SU-DHL-6 (cell line): Measurements from ENCODE around the gene ARHGAP10.

ENCODE experiments used
- H2AFZ ChIP-seq: fragments of 200-600 bp; sonication (generic); 2 replicates; pipeline ENCODE4 v1.6.1; 2014; ENCODE audit warnings: low read depth, mild to moderate bottlenecking, moderate library complexity, mixed read lengths, antibody characterized with exemption, low read length; ENCODE audit not compliant: severe bottlenecking
- H3F3A ChIP-seq: fragments of 200-600 bp; shearing (Covaris generic); 2 replicates; pipeline ENCODE4 v1.6.0; 2016; ENCODE audit warnings: antibody characterized with exemption, mild to moderate bottlenecking; ENCODE audit not compliant: insufficient read depth
- H3K27ac ChIP-seq: fragments of 200-600 bp; sonication (generic); 2 replicates; pipeline ENCODE4 v1.5.1; 2016; ENCODE audit warnings: low read depth, mild to moderate bottlenecking, low read length, moderate library complexity, mixed read lengths
- H3K27me3 ChIP-seq: fragments of 200-600 bp; sonication (generic), shearing (Covaris generic); 2 replicates; pipeline ENCODE4 v1.6.0; 2014; ENCODE audit warnings: mild to moderate bottlenecking, low read length
- H3K36me3 ChIP-seq: fragments of 200-600 bp; sonication (generic); 2 replicates; pipeline ENCODE4 v1.6.1; 2014; ENCODE audit warnings: mild to moderate bottlenecking, low read length, mixed read lengths
- H3K4me2 ChIP-seq: fragments of 300-600, 200-600 bp; shearing (Covaris generic), sonication (generic); 2 replicates; pipeline ENCODE4 v1.6.0; 2014; ENCODE audit warnings: low read length, low read depth, mild to moderate bottlenecking; ENCODE audit not compliant: poor library complexity, severe bottlenecking
- H3K4me3 ChIP-seq: fragments of 200-600 bp; sonication (generic); 2 replicates; pipeline ENCODE4 v1.5.1; 2014; ENCODE audit warnings: antibody characterized with exemption, low read length, mild to moderate bottlenecking, mixed read lengths; ENCODE audit not compliant: insufficient read depth, poor library complexity, severe bottlenecking
- H3K79me2 ChIP-seq: fragments of 200-600 bp; sonication (generic); 2 replicates; pipeline ENCODE4 v1.6.1; 2014; ENCODE audit warnings: mild to moderate bottlenecking, low read length, moderate library complexity; ENCODE audit not compliant: insufficient read depth
- H3K9ac ChIP-seq: fragments of 200-600 bp; sonication (generic); 2 replicates; pipeline ENCODE4 v1.7.0; 2014; ENCODE audit warnings: mild to moderate bottlenecking, low read length
- H3K9me2 ChIP-seq: fragments of 200-600 bp; sonication (generic); replicated peaks from 2 replicates; pipeline ENCODE4 v1.6.1; 2014; ENCODE audit warnings: low read length; ENCODE audit not compliant: insufficient read depth
- H3K9me3 ChIP-seq: fragments of 200-600 bp; sonication (generic); 2 replicates; pipeline ENCODE4 v1.6.1; 2014; ENCODE audit warnings: low read length, mixed read lengths; ENCODE audit not compliant: insufficient read depth
- H4K20me1 ChIP-seq: fragments of 200-600 bp; sonication (generic); 2 replicates; pipeline ENCODE4 v1.6.1; 2014; ENCODE audit warnings: low read depth, mild to moderate bottlenecking, antibody characterized with exemption, low read length, moderate library complexity, mixed read lengths
- CTCF ChIP-seq: fragments of 200-600 bp; sonication (generic); IDR thresholded peaks from one replicate; pipeline ENCODE4 v1.5.1; 2017; ENCODE audit warnings: antibody characterized with exemption, mild to moderate bottlenecking, low read length, moderate library complexity; ENCODE audit not compliant: insufficient read depth, poor library complexity, severe bottlenecking
- EZH2phosphoT487 ChIP-seq: fragments of 200-600 bp; sonication (generic), shearing (Covaris generic); conservative IDR thresholded peaks from 2 replicates; pipeline ENCODE4 v1.6.1; 2018; ENCODE audit warnings: mild to moderate bottlenecking, antibody characterized with exemption, low read length, moderate library complexity, mixed read lengths

The ARHGAP10 gene

DNA sequence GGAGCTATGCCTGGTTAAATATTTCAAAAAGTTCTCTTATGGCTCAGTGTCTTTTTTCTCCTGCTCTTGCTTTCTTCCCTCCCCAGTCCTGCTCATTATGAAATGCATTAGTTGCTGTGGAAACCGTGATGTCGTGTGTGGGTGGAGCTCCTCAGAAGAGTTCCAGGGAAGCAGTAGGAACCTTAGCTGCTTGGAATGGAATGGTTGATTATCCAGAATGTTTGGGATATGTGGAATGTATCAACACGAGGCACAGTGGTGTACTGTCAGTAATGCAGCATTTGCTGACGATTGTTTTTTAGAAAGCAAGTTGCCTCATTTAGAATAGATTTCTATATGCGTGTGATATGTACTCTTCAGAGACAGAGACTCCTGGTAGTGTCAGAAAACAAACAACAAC, 333.2 kb downstream of the ARHGAP10 start:
- Histone ChIP-seq H3K9ac (no peak overlapping the region), H4K20me1 (no peaks in the 10 kb centered on the region), H3K9me3 (no peaks in the 10 kb centered on the region), H3K27me3 (no peaks in the 10 kb centered on the region), H3K4me3 (no peak overlapping the region), H3F3A (no peaks in the 10 kb centered on the region), H3K27ac (no peak overlapping the region), H3K9me2 (no peaks in the 10 kb centered on the region), H3K79me2 (no peaks in the 10 kb centered on the region), H3K36me3 (no peaks in the 10 kb centered on the region), H2AFZ (no peak overlapping the region), H3K4me2 (no peak overlapping the region)
- no peak for TF ChIP-seq EZH2phosphoT487
- no peak for TF ChIP-seq CTCF

DNA sequence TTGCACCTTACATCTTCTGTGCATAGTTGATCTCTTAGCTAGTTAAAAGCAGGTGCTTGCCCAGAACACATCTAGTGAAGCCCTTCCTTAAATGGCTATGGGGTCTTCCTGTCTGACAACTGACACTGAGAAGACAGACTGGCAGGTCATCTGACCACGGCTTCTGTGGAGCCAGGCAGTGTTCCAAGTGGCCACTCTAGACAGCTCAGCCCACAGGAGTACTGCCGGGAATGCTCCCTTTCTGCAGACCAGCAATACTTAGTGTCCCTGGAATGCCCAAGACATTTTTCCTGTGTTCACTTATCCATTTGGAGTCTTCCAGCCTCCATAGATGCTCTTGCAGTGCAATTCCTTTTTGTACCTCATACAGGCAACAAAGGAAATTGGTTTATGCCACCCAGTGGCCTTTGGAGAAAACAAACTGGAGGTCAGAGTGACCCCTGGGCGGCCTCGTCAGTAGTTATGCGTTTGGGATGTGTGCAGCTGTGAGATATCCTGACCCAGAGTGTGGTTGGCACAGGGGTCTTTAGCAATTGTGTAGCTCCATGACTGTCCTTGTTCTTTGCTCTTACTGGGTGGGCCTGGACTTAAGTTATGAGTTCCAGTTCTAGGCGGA, 335.5 kb downstream of the ARHGAP10 start:
- Histone ChIP-seq H4K20me1 (no peaks in the 10 kb centered on the region), H3K4me3 (no peak overlapping the region), H3K9ac (no peak overlapping the region), H3K27me3 (no peaks in the 10 kb centered on the region), H3F3A (no peaks in the 10 kb centered on the region), H3K36me3 (no peaks in the 10 kb centered on the region), H3K9me2 (no peaks in the 10 kb centered on the region), H3K9me3 (no peaks in the 10 kb centered on the region), H2AFZ (no peak overlapping the region), H3K27ac (no peak overlapping the region), H3K79me2 (no peaks in the 10 kb centered on the region), H3K4me2 (no peak overlapping the region)
- no peak for TF ChIP-seq CTCF
- TF ChIP-seq EZH2phosphoT487 = no peak

GRCh38 chr4:148068065-148068911, 336.4 kb downstream of the ARHGAP10 start:
- Histone ChIP-seq H3F3A (no peaks in the 10 kb centered on the region), H3K79me2 (no peaks in the 10 kb centered on the region), H4K20me1 (no peaks in the 10 kb centered on the region), H3K4me2 (no peak overlapping the region), H3K9ac (no peak overlapping the region), H3K9me2 (no peaks in the 10 kb centered on the region), H3K27me3 (no peaks in the 10 kb centered on the region), H3K36me3 (no peaks in the 10 kb centered on the region), H3K27ac (no peak overlapping the region), H2AFZ (no peak overlapping the region), H3K9me3 (no peaks in the 10 kb centered on the region), H3K4me3 (no peak overlapping the region)
- TF ChIP-seq EZH2phosphoT487 = no peak
- TF ChIP-seq CTCF = no peak
